SK-N-SH treated with all-trans-retinoic acid at 6 μM for 48 hours (cell line): ENCODE results near the gene ANO3.

ENCODE experiments used
- ARNTL ChIP-seq: fragments of 450-650 bp; formaldehyde crosslinking; IDR thresholded peaks from 2 replicates; pipeline ENCODE4 v1.5.0; 2020; ENCODE audit warnings: low read depth, mild to moderate bottlenecking, moderate library complexity, borderline replicate concordance
- BACH2 ChIP-seq: fragments of 250-450 bp; sonication (Bioruptor Pico); IDR thresholded peaks from 2 replicates; pipeline ENCODE4 v1.9.0; 2021; ENCODE audit warnings: mild to moderate bottlenecking, borderline replicate concordance
- GLIS3 ChIP-seq: fragments of 250-450 bp; sonication (Bioruptor Pico); IDR thresholded peaks from 2 replicates; pipeline ENCODE4 v1.5.0; 2020; ENCODE audit warnings: mild to moderate bottlenecking, moderate library complexity
- POU6F1 ChIP-seq: fragments of 250-450 bp; sonication (Bioruptor Pico); IDR thresholded peaks from 2 replicates; pipeline ENCODE4 v1.8.0; 2021; ENCODE audit warnings: low read depth, mild to moderate bottlenecking, moderate library complexity, borderline replicate concordance
- PPARA ChIP-seq: fragments of 250-450 bp; sonication (Bioruptor Pico); IDR thresholded peaks from 2 replicates; pipeline ENCODE4 v1.5.0; 2020; ENCODE audit warnings: mild to moderate bottlenecking, borderline replicate concordance
- RARB ChIP-seq: fragments of 250-450 bp; sonication (Bioruptor Pico); IDR thresholded peaks from 2 replicates; pipeline ENCODE4 v1.8.0; 2021; ENCODE audit warnings: mild to moderate bottlenecking, moderate library complexity
- ZC3H10 ChIP-seq: fragments of 250-450 bp; sonication (Bioruptor Pico); IDR thresholded peaks from 2 replicates; pipeline ENCODE4 v1.5.1; 2021; ENCODE audit warnings: mild to moderate bottlenecking, moderate library complexity
- ZFP3 ChIP-seq: fragments of 250-450 bp; sonication (Bioruptor Pico); IDR thresholded peaks from 2 replicates; pipeline ENCODE4 v1.5.0; 2020; ENCODE audit warnings: mild to moderate bottlenecking, moderate library complexity
- ZFP30 ChIP-seq: fragments of 450-650 bp; formaldehyde crosslinking; IDR thresholded peaks from 2 replicates; pipeline ENCODE4 v1.5.0; 2022; ENCODE audit warnings: mild to moderate bottlenecking, moderate library complexity
- ZNF565 ChIP-seq: fragments of 450-650 bp; formaldehyde crosslinking; conservative IDR thresholded peaks from 2 replicates; pipeline ENCODE4 v1.5.0; 2020; ENCODE audit warnings: low read depth, mild to moderate bottlenecking, moderate library complexity
- ZNF70 ChIP-seq: fragments of 450-650 bp; formaldehyde crosslinking; IDR thresholded peaks from 2 replicates; pipeline ENCODE4 v1.5.0; 2020; ENCODE audit warnings: mild to moderate bottlenecking, moderate library complexity

- TF ChIP-seq POU6F1 (CRISPR knock-in tag): no peak
- no peak for TF ChIP-seq PPARA
- no peak for TF ChIP-seq ZFP30
- TF ChIP-seq ZFP3 (CRISPR knock-in tag): no peak
- no peak for TF ChIP-seq BACH2 (CRISPR knock-in tag)
- no peak for TF ChIP-seq ZNF70
- TF ChIP-seq ZNF565 (CRISPR knock-in tag): no peak
- TF ChIP-seq ZC3H10: no peak
- TF ChIP-seq RARB (CRISPR knock-in tag): no peak
- TF ChIP-seq ARNTL (CRISPR knock-in tag): no peak
- TF ChIP-seq GLIS3 (CRISPR knock-in tag): no peak
These were observed 2.0 kb downstream of the ANO3 start for GRCh38 chr11:26333906-26334305.
